Gastroesophageal sphincter (tissue), 3 donors: Measurements from ENCODE around the gene MIXL1.

Experiments used
- CTCF ChIP-seq, 4 experiments: fragments of 200-600 bp in 2 of 4; fragments of 450-650 bp in 2 of 4; sonication (generic) in 1 of 4; IDR thresholded peaks; one replicate each; pipeline ENCODE4 v1.5.1; 2017 to 2019; ENCODE audit warnings: antibody characterized with exemption in 4 of 4, mild to moderate bottlenecking in 2 of 4, moderate library complexity in 2 of 4
- POLR2AphosphoS5 ChIP-seq: sonication (generic); formaldehyde crosslinking; IDR thresholded peaks from one replicate; pipeline ENCODE4 v1.6.1; 2017; ENCODE audit warnings: antibody characterized with exemption

GRCh38 chr1:226202246-226202645 lies 21.2 kb upstream of the MIXL1 start:
- TF ChIP-seq POLR2AphosphoS5: no peak
- no peak for TF ChIP-seq CTCF (IDR thresholded peaks at IDR 0.05)
